ENCODE measurements around the gene GHDC.

GHDC gene

GRCh38 chr17:42179911-42180410 is 14.3 kb downstream of the GHDC start:
- Mint-ChIP-seq H3K4me1 (peaks cover 42% of the 10 kb centered on the region), H3K27ac (no peak overlapping the region), H3K9me3 (no peaks in the 10 kb centered on the region), H3K36me3 (peaks cover 3% of the 10 kb centered on the region), H3K4me3 (peak overlapping the region; percentile 65), H3K27me3 (peaks cover 7% of the 10 kb centered on the region)

GRCh38 chr17:42179335-42179734 is 15.0 kb downstream of the GHDC start:
- peaks cover 3% of the 10 kb centered on the region for H3K36me3 Mint-ChIP-seq
- H3K27ac Mint-ChIP-seq, result no peak overlapping the region
- H3K4me3 Mint-ChIP-seq, result peak overlapping the region; percentile 48
- peaks cover 38% of the 10 kb centered on the region for H3K4me1 Mint-ChIP-seq
- H3K9me3 Mint-ChIP-seq, result no peaks in the 10 kb centered on the region
- H3K27me3 Mint-ChIP-seq, result peaks cover 7% of the 10 kb centered on the region

- peaks cover 3% of the 10 kb centered on the region for H3K36me3 Mint-ChIP-seq
- H3K9me3 Mint-ChIP-seq, result no peaks in the 10 kb centered on the region
- no peak overlapping the region for H3K4me3 Mint-ChIP-seq
- peaks cover 36% of the 10 kb centered on the region for H3K4me1 Mint-ChIP-seq
- H3K27me3 Mint-ChIP-seq, result peaks cover 7% of the 10 kb centered on the region
- H3K27ac Mint-ChIP-seq, result peak overlapping the region; percentile 48
Measured at GRCh38 chr17:42178817-42179216, 15.5 kb downstream of the GHDC start.

- Mint-ChIP-seq H3K4me3 (no peak overlapping the region), H3K4me1 (peaks cover 25% of the 10 kb centered on the region), H3K27me3 (peaks cover 7% of the 10 kb centered on the region), H3K9me3 (no peaks in the 10 kb centered on the region), H3K27ac (no peak overlapping the region), H3K36me3 (peaks cover 3% of the 10 kb centered on the region)
Measured at GRCh38 chr17:42177684-42178083, 16.6 kb downstream of the GHDC start.

- Mint-ChIP-seq H3K27me3 (peaks cover 1% of the 10 kb centered on the region), H3K9me3 (no peaks in the 10 kb centered on the region), H3K36me3 (peaks cover 3% of the 10 kb centered on the region), H3K4me1 (peaks cover 10% of the 10 kb centered on the region), H3K27ac (no peak overlapping the region), H3K4me3 (no peak overlapping the region)
Measured at GRCh38 chr17:42174126-42174783, 20.0 kb downstream of the GHDC start.

- H3K4me1 Mint-ChIP-seq, result peaks cover 3% of the 10 kb centered on the region
- no peaks in the 10 kb centered on the region for H3K36me3 Mint-ChIP-seq
- no peaks in the 10 kb centered on the region for H3K9me3 Mint-ChIP-seq
- H3K27ac Mint-ChIP-seq, result no peak overlapping the region
- H3K27me3 Mint-ChIP-seq, result no peaks in the 10 kb centered on the region
- H3K4me3 Mint-ChIP-seq, result no peak overlapping the region
Measured at GRCh38 chr17:42171831-42172230, 22.5 kb downstream of the GHDC start.

- Mint-ChIP-seq H3K4me3 (no peak overlapping the region), H3K27me3 (no peaks in the 10 kb centered on the region), H3K36me3 (no peaks in the 10 kb centered on the region), H3K9me3 (no peaks in the 10 kb centered on the region), H3K27ac (no peak overlapping the region), H3K4me1 (no peaks in the 10 kb centered on the region)
Measured at GRCh38 chr17:42169351-42169750, 24.9 kb downstream of the GHDC start.

GRCh38 chr17:42167807-42168206 is 26.5 kb downstream of the GHDC start:
- no peaks in the 10 kb centered on the region for H3K9me3 Mint-ChIP-seq
- H3K4me1 Mint-ChIP-seq, result no peaks in the 10 kb centered on the region
- H3K4me3 Mint-ChIP-seq, result no peak overlapping the region
- no peak overlapping the region for H3K27ac Mint-ChIP-seq
- H3K27me3 Mint-ChIP-seq, result no peaks in the 10 kb centered on the region
- H3K36me3 Mint-ChIP-seq, result no peaks in the 10 kb centered on the region

- no peaks in the 10 kb centered on the region for H3K36me3 Mint-ChIP-seq
- H3K4me3 Mint-ChIP-seq, result no peak overlapping the region
- H3K27me3 Mint-ChIP-seq, result no peaks in the 10 kb centered on the region
- H3K9me3 Mint-ChIP-seq, result no peaks in the 10 kb centered on the region
- no peak overlapping the region for H3K27ac Mint-ChIP-seq
- H3K4me1 Mint-ChIP-seq, result no peaks in the 10 kb centered on the region
Measured at GRCh38 chr17:42166196-42166763, 28.0 kb downstream of the GHDC start.

- Mint-ChIP-seq H3K4me1 (no peaks in the 10 kb centered on the region), H3K36me3 (no peaks in the 10 kb centered on the region), H3K4me3 (no peak overlapping the region), H3K27ac (no peak overlapping the region), H3K9me3 (no peaks in the 10 kb centered on the region), H3K27me3 (no peaks in the 10 kb centered on the region)
Measured at GRCh38 chr17:42165751-42166150, 28.5 kb downstream of the GHDC start.

- Mint-ChIP-seq H3K4me3 (no peak overlapping the region), H3K27me3 (no peaks in the 10 kb centered on the region), H3K9me3 (no peaks in the 10 kb centered on the region), H3K27ac (no peak overlapping the region), H3K4me1 (no peaks in the 10 kb centered on the region), H3K36me3 (no peaks in the 10 kb centered on the region)
Measured at GRCh38 chr17:42163696-42164407, 30.4 kb downstream of the GHDC start.

GRCh38 chr17:42163113-42163512 is 31.2 kb downstream of the GHDC start:
- H3K4me1 Mint-ChIP-seq, result no peaks in the 10 kb centered on the region
- peak overlapping the region; percentile 65 for H3K27ac Mint-ChIP-seq
- no peaks in the 10 kb centered on the region for H3K36me3 Mint-ChIP-seq
- H3K27me3 Mint-ChIP-seq, result no peaks in the 10 kb centered on the region
- no peak overlapping the region for H3K4me3 Mint-ChIP-seq
- H3K9me3 Mint-ChIP-seq, result no peaks in the 10 kb centered on the region

GRCh38 chr17:42160531-42160910 is 33.8 kb downstream of the GHDC start:
- Mint-ChIP-seq H3K27me3 (no peaks in the 10 kb centered on the region), H3K9me3 (no peaks in the 10 kb centered on the region), H3K4me3 (no peak overlapping the region), H3K27ac (no peak overlapping the region), H3K4me1 (peaks cover 5% of the 10 kb centered on the region), H3K36me3 (no peaks in the 10 kb centered on the region)

GRCh38 chr17:42159796-42160530 is 34.3 kb downstream of the GHDC start:
- Mint-ChIP-seq H3K27me3 (no peaks in the 10 kb centered on the region), H3K36me3 (no peaks in the 10 kb centered on the region), H3K27ac (no peak overlapping the region), H3K9me3 (no peaks in the 10 kb centered on the region), H3K4me3 (no peak overlapping the region), H3K4me1 (peaks cover 5% of the 10 kb centered on the region)

GRCh38 chr17:42155614-42156045 is 38.7 kb downstream of the GHDC start:
- Mint-ChIP-seq H3K27ac (peak overlapping the region; percentile 47), H3K4me1 (peaks cover 32% of the 10 kb centered on the region), H3K9me3 (no peaks in the 10 kb centered on the region), H3K36me3 (peaks cover 4% of the 10 kb centered on the region), H3K27me3 (no peaks in the 10 kb centered on the region), H3K4me3 (peak overlapping the region; percentile 99)

Measured in activated naive CD4-positive, alpha-beta T cell treated with anti-CD3 and anti-CD28 coated beads, Interleukin-2, amount 50 U/mL, for 24 hours (primary cell).